Measurements from ENCODE around the gene WBP1L. TPM values are rescaled to one million over a fixed set of nuclear protein-coding genes. Genes with fewer than 3 reads are reported as not detected.
A peak's percentile ranks its signal among the peaks of the same experiment; 100 is the strongest.
"Not testable (repeated sequence)": the region's sequence is repeated elsewhere in the genome, so short reads cannot be mapped to it uniquely, and the experiment has no call there.

The WBP1L gene
- total RNA-seq, 1 donor from 2014 or later = 29.6 TPM

DNA sequence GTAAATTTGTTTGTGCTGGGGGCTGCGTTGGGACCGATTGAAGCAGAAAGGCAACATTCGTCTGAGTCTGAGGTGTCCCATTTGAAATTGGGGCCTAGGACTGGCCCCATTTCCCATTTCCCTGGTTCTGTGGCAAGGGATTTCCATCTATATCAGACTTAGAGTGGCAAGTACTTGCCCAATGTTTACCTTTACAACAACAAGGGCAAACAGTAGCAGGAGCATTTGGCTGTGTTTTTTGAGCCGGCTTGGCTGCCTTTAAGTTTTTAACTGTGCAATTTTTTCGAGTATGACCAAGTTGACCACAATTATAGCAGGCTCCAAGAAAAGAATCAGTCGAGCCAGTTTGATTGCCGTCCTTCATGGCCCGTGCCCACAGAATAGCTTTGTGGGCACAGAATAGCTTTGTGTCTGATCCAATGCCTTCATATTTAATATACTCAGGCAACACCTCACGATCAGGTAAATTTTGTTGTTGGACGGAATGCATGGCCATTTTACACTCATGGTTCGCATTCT lies 98.1 kb downstream of the WBP1L start:
- no peak for DNase-seq
- TF ChIP-seq, protein P1, sequence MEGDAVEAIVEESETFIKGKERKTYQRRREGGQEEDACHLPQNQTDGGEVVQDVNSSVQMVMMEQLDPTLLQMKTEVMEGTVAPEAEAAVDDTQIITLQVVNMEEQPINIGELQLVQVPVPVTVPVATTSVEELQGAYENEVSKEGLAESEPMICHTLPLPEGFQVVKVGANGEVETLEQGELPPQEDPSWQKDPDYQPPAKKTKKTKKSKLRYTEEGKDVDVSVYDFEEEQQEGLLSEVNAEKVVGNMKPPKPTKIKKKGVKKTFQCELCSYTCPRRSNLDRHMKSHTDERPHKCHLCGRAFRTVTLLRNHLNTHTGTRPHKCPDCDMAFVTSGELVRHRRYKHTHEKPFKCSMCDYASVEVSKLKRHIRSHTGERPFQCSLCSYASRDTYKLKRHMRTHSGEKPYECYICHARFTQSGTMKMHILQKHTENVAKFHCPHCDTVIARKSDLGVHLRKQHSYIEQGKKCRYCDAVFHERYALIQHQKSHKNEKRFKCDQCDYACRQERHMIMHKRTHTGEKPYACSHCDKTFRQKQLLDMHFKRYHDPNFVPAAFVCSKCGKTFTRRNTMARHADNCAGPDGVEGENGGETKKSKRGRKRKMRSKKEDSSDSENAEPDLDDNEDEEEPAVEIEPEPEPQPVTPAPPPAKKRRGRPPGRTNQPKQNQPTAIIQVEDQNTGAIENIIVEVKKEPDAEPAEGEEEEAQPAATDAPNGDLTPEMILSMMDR (IDR thresholded peaks at IDR 0.05; ENCODE audit: partially characterized antibody, unreplicated experiment) = no peak
- no peak overlapping the region for H3K4me3 Mint-ChIP-seq (ENCODE audit: unreplicated experiment)
- no peak overlapping the region for H3K27ac Mint-ChIP-seq (ENCODE audit: unreplicated experiment)
- no peaks in the 10 kb centered on the region for H3K4me1 Mint-ChIP-seq (ENCODE audit: low read depth, unreplicated experiment)
- peaks cover 4% of the 10 kb centered on the region for H3K27me3 Mint-ChIP-seq (ENCODE audit: unreplicated experiment)
- H3K36me3 Mint-ChIP-seq (ENCODE audit: unreplicated experiment) = peaks cover 42% of the 10 kb centered on the region
- H3K9me3 Mint-ChIP-seq (ENCODE audit: unreplicated experiment) = peaks cover 8% of the 10 kb centered on the region

DNA sequence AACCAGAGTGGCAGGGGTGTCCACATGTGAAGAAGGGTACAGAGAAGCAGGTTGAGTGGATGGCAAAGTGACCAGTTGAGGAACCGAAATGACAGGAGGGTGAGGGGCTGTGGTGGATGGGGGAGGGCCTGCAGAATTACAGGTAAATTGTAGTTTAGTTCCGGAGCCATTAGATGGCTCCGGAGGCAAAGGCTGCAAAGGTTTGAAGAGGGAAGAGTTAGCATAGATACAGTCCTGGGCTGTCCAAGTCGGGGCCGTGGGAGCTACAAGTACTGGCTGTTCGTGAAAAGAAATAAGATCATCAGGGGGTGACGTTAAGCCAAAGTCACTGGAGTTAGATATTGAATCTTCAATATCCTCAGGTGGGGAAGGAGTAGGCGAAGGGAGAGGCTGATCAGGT lies 99.4 kb downstream of the WBP1L start:
- not testable (repeated sequence) for H3K27me3 Mint-ChIP-seq (ENCODE audit: unreplicated experiment); H3K4me1 Mint-ChIP-seq (ENCODE audit: low read depth, unreplicated experiment)

DNA sequence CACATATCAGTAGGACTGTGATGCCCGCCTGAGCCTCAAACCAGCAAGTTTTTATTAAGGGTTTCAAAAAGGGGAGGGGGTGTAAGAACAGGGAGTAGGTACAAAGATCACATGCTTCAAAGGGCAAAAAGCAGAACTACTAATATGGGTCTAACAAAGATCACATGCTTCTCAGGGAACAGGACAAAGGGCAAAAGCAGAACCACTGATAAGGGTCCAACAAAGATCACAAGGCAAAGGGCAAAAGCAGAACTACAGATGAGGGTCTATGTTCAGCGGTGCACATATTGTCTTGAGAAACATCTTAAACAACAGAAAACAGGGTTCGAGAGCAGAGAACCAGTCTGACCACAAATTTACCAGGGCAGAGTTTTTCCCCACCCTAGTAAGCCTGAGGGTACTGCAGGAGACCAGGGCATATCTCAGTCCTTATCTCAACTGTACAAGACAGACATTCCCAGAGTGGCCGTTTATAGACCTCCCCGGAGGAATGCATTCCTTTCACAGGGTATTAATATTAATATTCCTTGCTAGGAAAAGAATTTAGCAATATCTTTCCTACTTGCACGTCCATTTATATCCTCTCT lies 100.5 kb downstream of the WBP1L start:
- H3K27me3 Mint-ChIP-seq (ENCODE audit: unreplicated experiment); DNase-seq; H3K4me3 Mint-ChIP-seq (ENCODE audit: unreplicated experiment); H3K4me1 Mint-ChIP-seq (ENCODE audit: low read depth, unreplicated experiment); H3K27ac Mint-ChIP-seq (ENCODE audit: unreplicated experiment); H3K9me3 Mint-ChIP-seq (ENCODE audit: unreplicated experiment): not testable (repeated sequence)
- peaks cover 21% of the 10 kb centered on the region for H3K36me3 Mint-ChIP-seq (ENCODE audit: unreplicated experiment)

More for the DNA sequence above, 99.4 kb downstream of the WBP1L start:
- H3K9me3 Mint-ChIP-seq (ENCODE audit: unreplicated experiment); DNase-seq; H3K27ac Mint-ChIP-seq (ENCODE audit: unreplicated experiment); H3K4me3 Mint-ChIP-seq (ENCODE audit: unreplicated experiment): not testable (repeated sequence)
- H3K36me3 Mint-ChIP-seq (ENCODE audit: unreplicated experiment) = peaks cover 30% of the 10 kb centered on the region

DNA sequence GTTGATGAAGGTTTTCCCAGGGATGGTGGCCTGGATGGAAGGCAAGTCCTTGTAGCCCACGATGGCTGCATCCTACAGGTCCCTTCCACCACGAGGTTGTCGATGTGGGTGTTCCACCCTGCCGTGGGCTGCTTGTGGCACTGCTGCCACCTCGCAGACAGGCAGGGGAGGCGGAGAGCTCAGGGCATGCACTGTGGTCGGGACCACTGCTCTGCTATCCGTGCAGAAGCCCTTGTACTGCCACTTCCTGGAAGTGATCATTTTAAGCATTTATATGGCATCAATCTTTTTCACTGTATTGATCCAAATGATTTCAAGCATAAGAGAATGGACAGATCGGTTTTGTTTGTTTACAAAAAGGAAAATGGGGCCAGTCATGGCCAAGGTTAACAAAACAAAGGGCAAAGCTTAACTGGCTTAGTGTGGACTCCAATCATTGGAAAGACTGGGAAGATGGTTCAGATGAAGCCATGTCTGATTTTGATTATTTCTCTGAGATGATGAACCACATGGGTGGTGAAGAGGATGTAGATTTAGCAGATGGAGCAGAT lies 101.7 kb downstream of the WBP1L start:
- DNase-seq = no peak
- peaks cover 4% of the 10 kb centered on the region for H3K9me3 Mint-ChIP-seq (ENCODE audit: unreplicated experiment)
- TF ChIP-seq, protein P1 (IDR thresholded peaks at IDR 0.05; ENCODE audit: partially characterized antibody, unreplicated experiment) = no peak
- no peak overlapping the region for H3K27ac Mint-ChIP-seq (ENCODE audit: unreplicated experiment)
- peaks cover 3% of the 10 kb centered on the region for H3K27me3 Mint-ChIP-seq (ENCODE audit: unreplicated experiment)
- H3K4me1 Mint-ChIP-seq (ENCODE audit: low read depth, unreplicated experiment) = no peaks in the 10 kb centered on the region
- no peak overlapping the region for H3K4me3 Mint-ChIP-seq (ENCODE audit: unreplicated experiment)
- peaks cover 20% of the 10 kb centered on the region for H3K36me3 Mint-ChIP-seq (ENCODE audit: unreplicated experiment)

DNA sequence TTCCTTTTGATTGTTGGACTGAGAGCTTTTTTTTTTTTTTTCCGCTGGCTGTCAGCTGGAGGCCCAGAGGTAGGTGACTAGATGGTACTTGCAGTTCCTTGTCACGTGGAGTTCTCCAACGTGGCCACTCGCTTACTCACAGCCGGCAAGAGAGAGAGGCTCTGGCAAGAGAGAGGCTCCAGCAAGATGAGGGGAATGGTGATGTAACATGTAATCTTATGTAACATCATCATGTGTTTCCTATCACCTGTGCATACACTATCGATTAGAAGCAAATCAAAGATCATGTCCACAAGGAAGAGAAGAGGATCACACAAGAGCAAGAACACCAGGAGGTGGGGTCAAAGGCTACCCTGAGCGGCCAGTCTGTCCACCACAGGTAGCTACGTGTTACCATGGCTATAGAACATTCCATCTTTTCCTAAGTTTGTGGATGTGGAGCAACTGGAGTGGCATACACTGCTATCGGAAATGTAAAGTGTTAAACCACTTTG lies 106.3 kb downstream of the WBP1L start:
- DNase-seq = no peak

DNA sequence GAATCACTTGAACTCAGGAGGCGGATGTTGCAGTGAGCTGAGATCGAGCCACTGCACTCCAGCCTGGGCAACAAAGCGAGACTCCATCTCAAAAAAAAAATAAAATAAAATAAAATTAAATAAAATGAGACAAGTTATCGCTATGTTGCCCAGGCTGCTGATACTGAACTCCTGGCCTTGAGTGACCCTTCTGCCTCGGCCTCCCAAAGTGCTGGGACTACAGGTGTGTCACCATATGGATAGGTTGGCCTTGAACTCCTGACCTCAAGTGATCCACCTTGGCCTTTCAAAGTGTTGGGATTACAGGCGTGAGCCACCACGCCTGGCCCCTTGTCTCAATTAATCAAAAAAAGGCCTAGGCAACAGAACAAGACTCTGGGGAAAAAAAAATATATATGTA lies 109.5 kb downstream of the WBP1L start:
- H3K27ac Mint-ChIP-seq (ENCODE audit: unreplicated experiment); H3K4me1 Mint-ChIP-seq (ENCODE audit: low read depth, unreplicated experiment); H3K27me3 Mint-ChIP-seq (ENCODE audit: unreplicated experiment); DNase-seq; H3K4me3 Mint-ChIP-seq (ENCODE audit: unreplicated experiment); H3K9me3 Mint-ChIP-seq (ENCODE audit: unreplicated experiment); H3K36me3 Mint-ChIP-seq (ENCODE audit: unreplicated experiment): not testable (repeated sequence)

More for the DNA sequence above, 106.3 kb downstream of the WBP1L start:
- TF ChIP-seq, protein P1 (IDR thresholded peaks at IDR 0.05; ENCODE audit: partially characterized antibody, unreplicated experiment) = no peak
- no peaks in the 10 kb centered on the region for H3K9me3 Mint-ChIP-seq (ENCODE audit: unreplicated experiment)
- peaks cover 4% of the 10 kb centered on the region for H3K27me3 Mint-ChIP-seq (ENCODE audit: unreplicated experiment)
- H3K4me1 Mint-ChIP-seq (ENCODE audit: low read depth, unreplicated experiment) = no peaks in the 10 kb centered on the region
- H3K27ac Mint-ChIP-seq (ENCODE audit: unreplicated experiment) = no peak overlapping the region
- H3K36me3 Mint-ChIP-seq (ENCODE audit: unreplicated experiment) = peaks cover 6% of the 10 kb centered on the region
- no peak overlapping the region for H3K4me3 Mint-ChIP-seq (ENCODE audit: unreplicated experiment)

DNA sequence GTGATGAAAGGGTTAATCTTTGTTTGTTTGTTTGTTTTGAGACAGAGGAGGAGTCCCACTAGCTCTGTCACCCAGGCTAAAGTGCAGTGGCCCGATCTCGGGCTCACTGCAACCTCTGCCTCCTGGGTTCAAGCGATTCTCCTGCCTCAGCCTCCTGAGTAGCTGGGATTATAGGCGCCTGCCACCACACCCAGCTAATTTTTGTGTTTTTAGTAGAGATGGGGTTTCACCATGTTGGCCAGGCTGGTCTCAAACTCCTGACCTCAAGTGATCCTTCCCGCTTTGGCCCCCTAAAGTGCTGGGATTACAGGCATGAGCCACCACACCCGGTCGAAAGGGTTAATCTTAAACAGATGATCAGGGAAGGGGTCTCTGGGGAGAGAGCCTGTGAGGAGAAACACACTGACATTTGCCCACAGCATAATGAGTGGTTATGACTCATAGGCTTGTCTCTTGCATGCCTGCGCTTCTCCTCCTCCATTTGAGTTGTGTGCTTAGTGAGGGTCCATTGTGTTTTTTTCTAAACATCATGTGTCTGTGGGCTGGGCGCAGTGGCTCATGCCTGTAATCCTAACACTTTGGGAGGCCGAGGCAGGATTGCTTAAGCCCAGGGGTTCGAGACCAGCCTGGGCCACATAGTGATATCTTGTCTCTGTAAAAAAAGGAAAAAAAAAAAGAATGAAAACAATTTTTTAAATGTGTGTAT lies 112.1 kb downstream of the WBP1L start:
- H3K27me3 Mint-ChIP-seq (ENCODE audit: unreplicated experiment); H3K4me1 Mint-ChIP-seq (ENCODE audit: low read depth, unreplicated experiment); H3K9me3 Mint-ChIP-seq (ENCODE audit: unreplicated experiment); H3K36me3 Mint-ChIP-seq (ENCODE audit: unreplicated experiment); H3K4me3 Mint-ChIP-seq (ENCODE audit: unreplicated experiment): not testable (repeated sequence)
- peak overlapping the region; percentile 68 for H3K27ac Mint-ChIP-seq (ENCODE audit: unreplicated experiment)
- peak; percentile 43 for DNase-seq

Measured in glutamatergic neuron (in vitro differentiated cells).